H1 (cell line): ENCODE measurements around the gene PTPRCAP. TPM values are rescaled to one million over a fixed set of nuclear protein-coding genes. Genes with fewer than 3 reads are reported as not detected.

Experiments
- CTCF ChIA-PET: fragments of 300-600 bp; sonication (Branson Sonifier 250); formaldehyde crosslinking; loops from one replicate; lab custom pipeline; 2021; ENCODE audit not compliant: partially characterized antibody; lab: Charles Lee
- POLR2A ChIA-PET: fragments of 300-600 bp; sonication (Branson Sonifier 250); formaldehyde crosslinking; loops from one replicate; lab custom pipeline; 2021; ENCODE audit warnings: inconsistent platforms; ENCODE audit not compliant: partially characterized antibody; lab: Charles Lee
- DNase-seq, 2 experiments: peaks; one replicate each; pipeline versions ENCODE4 v3.0.0 to v3.0.0-alpha.2; 2010 to 2022; ENCODE audit warnings: low spot score in 2 of 2, low read depth in 1 of 2, mixed read lengths in 1 of 2
- FAIRE-seq: peaks from 2 replicates; lab custom pipeline; 2011; peaks lifted over from hg19 to GRCh38; lab: Jason Lieb, UNC
- H2AFZ ChIP-seq: 2 replicates; pipeline ENCODE4 v1.8.1; 2012; ENCODE audit warnings: low read length, inconsistent platforms
- H2AK5ac ChIP-seq: 2 replicates; pipeline ENCODE4 v1.6.1; 2013; ENCODE audit warnings: low read depth, low read length
- H2BK120ac ChIP-seq: replicated peaks from 2 replicates; pipeline ENCODE3; 2013; ENCODE audit warnings: low read depth, low read length, inconsistent platforms
- H2BK12ac ChIP-seq: 2 replicates; pipeline ENCODE4 v1.6.1; 2013; ENCODE audit warnings: low read depth, low read length
- H2BK15ac ChIP-seq: 2 replicates; pipeline ENCODE4 v1.6.1; 2013; ENCODE audit warnings: low read length
- H2BK20ac ChIP-seq: 2 replicates; pipeline ENCODE4 v1.6.1; 2013; ENCODE audit warnings: low read length
- H2BK5ac ChIP-seq: 2 replicates; pipeline ENCODE4 v1.6.1; 2013; ENCODE audit warnings: low read depth, low read length
- H3K14ac ChIP-seq: 2 replicates; pipeline ENCODE4 v1.6.1; 2013; ENCODE audit warnings: inconsistent platforms; ENCODE audit not compliant: insufficient read length
- H3K18ac ChIP-seq: 2 replicates; pipeline ENCODE4 v1.6.1; 2013; ENCODE audit warnings: low read length; ENCODE audit errors: extremely low read depth
- H3K23ac ChIP-seq: 2 replicates; pipeline ENCODE4 v1.6.1; 2013; ENCODE audit warnings: inconsistent platforms; ENCODE audit not compliant: insufficient read length
- H3K23me2 ChIP-seq: 2 replicates; pipeline ENCODE4 v1.6.1; 2013; ENCODE audit warnings: low read depth, low read length
- H3K27ac ChIP-seq: 2 replicates; pipeline ENCODE4 v1.6.1; 2011; ENCODE audit warnings: low read depth, low read length, inconsistent platforms
- H3K27me3 ChIP-seq, 4 experiments: replicated peaks in 1 of 4; 1 replicate in 1 of 4; 2 replicates in 3 of 4; pipeline versions ENCODE4 v1.6.1 to v1.8.1; 2011 to 2013; ENCODE audit warnings: low read length in 3 of 4, mild to moderate bottlenecking in 3 of 4, inconsistent platforms in 2 of 4, mixed read lengths in 2 of 4, moderate library complexity in 1 of 4; ENCODE audit not compliant: control insufficient read depth in 3 of 4, insufficient read depth in 3 of 4; ENCODE audit errors: extremely low read depth in 1 of 4
- H3K36me3 ChIP-seq, 4 experiments: 2 replicates each; pipeline versions ENCODE4 v1.6.1 to v1.8.1; 2011 to 2013; ENCODE audit warnings: mild to moderate bottlenecking in 4 of 4, low read length in 3 of 4, moderate library complexity in 2 of 4, control low read depth in 1 of 4, inconsistent platforms in 1 of 4; ENCODE audit not compliant: insufficient read depth in 4 of 4, control insufficient read depth in 2 of 4
- H3K4ac ChIP-seq: replicated peaks from 2 replicates; pipeline ENCODE3; 2013; ENCODE audit warnings: low read length, low read depth, mixed read lengths, inconsistent platforms; ENCODE audit not compliant: insufficient read length
- H3K4me1 ChIP-seq, 4 experiments: replicated peaks in 1 of 4; 1 replicate in 1 of 4; 2 replicates in 3 of 4; pipeline versions ENCODE4 v1.6.1 to v1.8.1; 2011 to 2013; ENCODE audit warnings: low read length in 3 of 4, inconsistent platforms in 2 of 4, mixed read lengths in 1 of 4; ENCODE audit not compliant: insufficient read depth in 4 of 4, control insufficient read depth in 3 of 4
- H3K4me2 ChIP-seq, 2 experiments: 2 replicates each; pipeline versions ENCODE4 v1.6.1 to v1.8.1; 2011 to 2013; ENCODE audit warnings: low read depth in 2 of 2, low read length in 2 of 2, control low read depth in 1 of 2, inconsistent platforms in 1 of 2, mild to moderate bottlenecking in 1 of 2; ENCODE audit not compliant: insufficient read depth in 1 of 2
- H3K4me3 ChIP-seq, 4 experiments: fragments of 200-600, 300-600 bp in 1 of 4; sonication (generic), shearing (Covaris generic), sonication (Bioruptor Twin) in 1 of 4; 2 replicates each; pipeline versions ENCODE4 v1.5.1 to v1.8.1; 2011 to 2016; ENCODE audit warnings: low read length in 4 of 4, low read depth in 3 of 4, control low read depth in 2 of 4, inconsistent platforms in 2 of 4, mild to moderate bottlenecking in 2 of 4, mixed read lengths in 1 of 4, moderate library complexity in 1 of 4; ENCODE audit not compliant: insufficient read depth in 2 of 4; ENCODE audit errors: extremely low read depth in 1 of 4
- H3K56ac ChIP-seq: replicated peaks from 2 replicates; pipeline ENCODE3; 2013; ENCODE audit warnings: low read depth, mild to moderate bottlenecking, mixed read lengths, low read length, inconsistent platforms; ENCODE audit not compliant: insufficient read length
- H3K79me1 ChIP-seq: 2 replicates; pipeline ENCODE4 v1.6.1; 2013; ENCODE audit warnings: low read depth, low read length, control low read depth
- H3K79me2 ChIP-seq, 2 experiments: 2 replicates each; pipeline versions ENCODE4 v1.6.1 to v1.8.1; 2012 to 2013; ENCODE audit warnings: low read length in 2 of 2, mild to moderate bottlenecking in 2 of 2, inconsistent platforms in 1 of 2; ENCODE audit not compliant: insufficient read depth in 2 of 2, control insufficient read depth in 1 of 2
- H3K9ac ChIP-seq, 4 experiments: replicated peaks in 1 of 4; 1 replicate in 1 of 4; 2 replicates in 3 of 4; pipeline versions ENCODE4 v1.6.1 to v1.8.1; 2011 to 2013; ENCODE audit warnings: low read depth in 3 of 4, low read length in 3 of 4, control low read depth in 2 of 4, mild to moderate bottlenecking in 2 of 4, moderate library complexity in 2 of 4, inconsistent platforms in 1 of 4; ENCODE audit errors: extremely low read depth in 1 of 4
- H3K9me3 ChIP-seq, 2 experiments: 2 replicates each; pipeline versions ENCODE4 v1.6.1 to v1.8.1; 2012 to 2013; ENCODE audit warnings: mild to moderate bottlenecking in 2 of 2, moderate library complexity in 2 of 2, control low read depth in 1 of 2, inconsistent platforms in 1 of 2, low read depth in 1 of 2, low read length in 1 of 2, mixed read lengths in 1 of 2; ENCODE audit not compliant: insufficient read depth in 2 of 2
- H4K20me1 ChIP-seq, 2 experiments: replicated peaks in 1 of 2; 2 replicates each; pipeline versions ENCODE3 to v1.8.1; 2011 to 2013; ENCODE audit warnings: inconsistent platforms in 2 of 2, low read length in 2 of 2, mild to moderate bottlenecking in 1 of 2; ENCODE audit not compliant: insufficient read depth in 2 of 2, control insufficient read depth in 1 of 2
- H4K5ac ChIP-seq: 2 replicates; pipeline ENCODE4 v1.6.1; 2013; ENCODE audit warnings: low read length, low read depth, mixed read lengths, inconsistent platforms; ENCODE audit not compliant: insufficient read length
- H4K8ac ChIP-seq: 2 replicates; pipeline ENCODE4 v1.8.0; 2013; ENCODE audit warnings: mild to moderate bottlenecking, moderate library complexity, low read length, inconsistent platforms; ENCODE audit not compliant: insufficient read depth; ENCODE audit errors: extremely low read depth
- H4K91ac ChIP-seq: replicated peaks from 2 replicates; pipeline ENCODE3; 2013; ENCODE audit warnings: low read length, mixed read lengths, inconsistent platforms; ENCODE audit not compliant: insufficient read length
- ATF2 ChIP-seq: IDR thresholded peaks from 2 replicates; pipeline ENCODE4 v1.6.1; 2012; ENCODE audit warnings: low read length, inconsistent platforms
- BACH1 ChIP-seq: IDR thresholded peaks from 2 replicates; pipeline ENCODE4 v1.6.1; 2012; ENCODE audit warnings: low read length, improper control_type of control experiment
- CBX5 ChIP-seq: fragments of 300-800, 300-1000 bp; sonication (generic); IDR thresholded peaks from 2 replicates; pipeline ENCODE4 v1.7.1; 2016; ENCODE audit warnings: antibody characterized with exemption, low read length, low read depth
- EP300 ChIP-seq, 2 experiments: IDR thresholded peaks; 1 replicate in 1 of 2; 2 replicates in 1 of 2; pipeline ENCODE4 v1.6.1; 2011 to 2012; ENCODE audit warnings: low read depth in 2 of 2, low read length in 2 of 2, mild to moderate bottlenecking in 2 of 2, borderline replicate concordance in 1 of 2, inconsistent platforms in 1 of 2, moderate library complexity in 1 of 2
- HDAC2 ChIP-seq, 2 experiments: fragments of 300-600 bp in 1 of 2; sonication (generic) in 1 of 2; IDR thresholded peaks; 2 replicates each; pipeline ENCODE4 v1.6.1; 2011 to 2012; ENCODE audit warnings: low read depth in 2 of 2, low read length in 2 of 2, mild to moderate bottlenecking in 2 of 2, moderate library complexity in 2 of 2, borderline replicate concordance in 1 of 2, inconsistent platforms in 1 of 2
- JUN ChIP-seq: IDR thresholded peaks from 2 replicates; pipeline ENCODE4 v1.6.1; 2011; ENCODE audit warnings: low read depth, mild to moderate bottlenecking, improper control_type of control experiment, low read length
- MAX ChIP-seq: IDR thresholded peaks from 2 replicates; pipeline ENCODE4 v1.6.1; 2012; ENCODE audit warnings: inconsistent platforms
- TAF1 ChIP-seq: IDR thresholded peaks from 2 replicates; pipeline ENCODE4 v1.6.1; 2011; ENCODE audit warnings: mild to moderate bottlenecking, low read depth, low read length
- WGBS, 2 experiments: shearing (Covaris generic) in 1 of 2; methylation state at CpG; one replicate each; pipeline versions ENCODE4 v1.1.6 to v1.1.7; 2013 to 2015; ENCODE audit warnings: low lambda C conversion rate in 2 of 2, mixed read lengths in 2 of 2, inconsistent platforms in 1 of 2, low coverage in 1 of 2, missing lambda C conversion rate in 1 of 2; ENCODE audit not compliant: insufficient replicate concordance in 2 of 2, insufficient coverage in 1 of 2, insufficient read length in 1 of 2; ENCODE audit errors: extremely low coverage in 1 of 2, missing lambda C conversion rate in 1 of 2; 5-methylcytosine and 5-hydroxymethylcytosine counted together
- polyA plus RNA-seq, 7 experiments: library from polyadenylated mRNA; depleted of rRNA in 3 of 7; stranded (reverse) in 5 of 7; unstranded in 2 of 7; fragments of >200 nt in 5 of 7; fragments of 200-250 nt in 2 of 7; gene quantifications; 1 replicate in 5 of 7; 2 replicates in 1 of 7; 4 replicates in 1 of 7; pipeline versions ENCODE4 v1.2.1 to v1.2.3, GENCODE V29; 2011 to 2013; ENCODE audit warnings: missing spikeins in 2 of 7, mixed read lengths in 2 of 7
- total RNA-seq: library from RNA; stranded (reverse); fragmentation: NEBNext Ultra II Directional; extraction: Animal tissue kit (Norgen Biotek cat#: 25700); gene quantifications from 2 replicates; pipeline ENCODE4 v1.2.1, GENCODE V29; 2021

PTPRCAP gene
- total and polyA plus RNA-seq, 2 of the 8 experiments (the other 6 are each of a cell fraction or from before 2014, with no cell fraction given) = 0.78 to 6.7 TPM

DNA sequence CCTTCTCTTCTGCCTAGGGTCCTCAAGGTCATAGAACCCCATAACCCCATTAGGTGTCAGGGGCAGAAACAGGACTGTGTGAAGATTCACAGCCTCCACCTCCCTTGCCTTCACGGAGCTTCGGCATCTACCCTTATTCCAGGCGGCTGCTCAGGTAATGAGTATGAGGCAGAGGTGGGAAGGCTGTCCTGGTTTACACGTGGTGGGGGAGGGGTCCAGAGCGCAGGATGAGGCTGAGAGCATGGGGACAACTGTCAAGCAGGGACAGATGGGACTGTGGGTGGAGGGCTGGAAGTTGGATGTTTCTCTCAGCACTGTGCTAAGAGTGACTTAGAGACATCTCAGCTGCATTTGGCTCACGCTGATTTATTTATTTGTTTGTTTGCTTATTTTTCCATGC, 50.0 kb downstream of the PTPRCAP start:
- WGBS, 2 experiments = 67% methylated on average over 6 of the region's 6 CpGs; no CpG with 5 or more reads in 1 of the 2 experiments
- peaks cover 0 to 11% (median 5%) of the 10 kb centered on the region in 4 experiments; a peak in 3 of 7 replicates for H3K27me3 ChIP-seq
- H3K79me1 ChIP-seq = no peaks in the 10 kb centered on the region
- H2AFZ ChIP-seq = no peak overlapping the region
- DNase-seq (no peak), FAIRE-seq (no peak)
- H4K8ac ChIP-seq = no peak overlapping the region
- H3K9me3 ChIP-seq = no peaks in the 10 kb centered on the region
- H3K36me3 ChIP-seq = no peaks in the 10 kb centered on the region
- H3K4me2 ChIP-seq = no peak overlapping the region
- H3K56ac ChIP-seq = no peak overlapping the region
- peaks cover 0 to 6% (median 6%) of the 10 kb centered on the region in 4 experiments; a peak in 4 of 7 replicates for H3K4me1 ChIP-seq
- no peak overlapping the region for H3K23ac ChIP-seq
- 0 out of 2 replicates have a peak overlapping the region, but pooled peaks have one; percentile 21 for H2BK15ac ChIP-seq
- no peak overlapping the region for H3K4me3 ChIP-seq
- H2AK5ac ChIP-seq = no peak overlapping the region
- 0 out of 2 replicates have a peak overlapping the region, but pooled peaks have one; percentile 68 for H2BK12ac ChIP-seq
- no peak overlapping the region for H3K14ac ChIP-seq
- POLR2A ChIA-PET = interaction anchor here (0.6 to 2.2 kb wide), 5 partner anchors 13 to 88 kb away, joined by 3 to 7 read pairs (median 5); partner anchors contain the start of genes CLCF1 and POLD4
- H3K18ac ChIP-seq = no peak overlapping the region
- H4K91ac ChIP-seq = no peak overlapping the region
- peaks cover 11% of the 10 kb centered on the region for H3K23me2 ChIP-seq
- no peak overlapping the region for H4K5ac ChIP-seq
- no peak overlapping the region for H2BK5ac ChIP-seq
- H2BK120ac ChIP-seq = no peak overlapping the region
- H2BK20ac ChIP-seq = no peak overlapping the region
- TF ChIP-seq TAF1 (no peak), CBX5 (no peak), BACH1 (no peak), HDAC2 (IDR thresholded peaks at IDR 0.05; ENCODE audit: borderline replicate concordance in 1 of 2, low read depth in 2 of 2, low read length in 2 of 2) (no peak), ATF2 (no peak), MAX (no peak), EP300 (IDR thresholded peaks at IDR 0.05; ENCODE audit: borderline replicate concordance in 1 of 2, low read depth in 2 of 2, low read length in 2 of 2) (no peak), JUN (no peak)
- no peak overlapping the region for H3K4ac ChIP-seq
- H3K9ac ChIP-seq = no peak overlapping the region
- H3K27ac ChIP-seq = no peak overlapping the region
- CTCF ChIA-PET = interaction anchor here (0.6 to 34.8 kb wide), 11 partner anchors 8 to 208 kb away, joined by 3 to 1305 read pairs (median 4); partner anchors contain the start of genes CLCF1, PITPNM1 and POLD4
- H3K79me2 ChIP-seq = no peaks in the 10 kb centered on the region
- peaks cover 0 to under 1% of the 10 kb centered on the region in 2 experiments for H4K20me1 ChIP-seq
